PFSK-1 (cell line): ENCODE measurements around the gene SLC25A42.

Source experiments
- SIN3A ChIP-seq: IDR thresholded peaks from 2 replicates; pipeline ENCODE4 v1.6.1; 2012; ENCODE audit warnings: mild to moderate bottlenecking, low read length, moderate library complexity, borderline replicate concordance; ENCODE audit not compliant: insufficient read depth
- TAF1 ChIP-seq: IDR thresholded peaks from 2 replicates; pipeline ENCODE4 v1.6.1; 2012; ENCODE audit warnings: low read length, control low read depth, borderline replicate concordance; ENCODE audit not compliant: insufficient read depth

DNA sequence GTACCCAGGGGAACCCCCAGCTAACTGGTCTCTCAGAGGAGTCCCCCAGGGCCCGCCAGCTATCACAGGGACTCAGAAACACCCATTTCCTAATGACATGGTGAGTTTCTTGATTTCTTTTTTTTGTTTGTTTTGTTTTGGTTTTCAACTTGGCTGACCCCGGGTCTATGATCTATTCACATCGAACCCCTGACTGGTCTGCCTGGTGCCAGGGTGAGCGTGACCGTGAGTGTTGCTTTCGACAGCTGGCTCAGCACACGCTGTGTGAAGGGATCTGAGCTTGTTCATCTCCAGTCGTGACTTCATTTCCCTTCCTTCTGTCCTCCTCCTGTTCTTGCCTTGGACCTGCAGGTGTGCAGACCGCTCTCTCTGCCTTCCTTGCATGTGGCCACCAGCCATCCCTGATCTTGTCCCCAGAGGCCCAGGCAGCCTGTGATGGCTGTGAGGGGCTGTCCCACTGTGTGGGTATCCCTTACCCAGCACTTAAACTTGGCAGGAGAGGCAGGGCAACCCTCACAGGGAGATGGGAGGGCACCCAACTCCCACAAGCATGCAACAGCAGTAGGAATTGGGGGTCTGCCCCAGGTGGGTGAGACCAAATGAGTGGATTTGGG lies 48.3 kb downstream of the SLC25A42 start:
- no peak for TF ChIP-seq SIN3A
- no peak for TF ChIP-seq TAF1
